OCI-LY3 (cell line): ENCODE results near the gene CACNB1.

ENCODE experiments used
- CTCF ChIP-seq: fragments of 200-600, 300-600 bp; sonication (generic); IDR thresholded peaks from 2 replicates; pipeline ENCODE4 v1.5.1; 2014; ENCODE audit warnings: antibody characterized with exemption, low read length, low read depth
- EZH2phosphoT487 ChIP-seq: fragments of 200-600 bp; shearing (Covaris generic); IDR thresholded peaks from 2 replicates; pipeline ENCODE4 v1.6.1; 2018; ENCODE audit warnings: antibody characterized with exemption, mixed run types, low read depth

GRCh38 chr17:39199820-39200069, 2.3 kb upstream of the CACNB1 start:
- TF ChIP-seq CTCF (no peak), EZH2phosphoT487 (no peak)
